GM10248 (cell line): ENCODE measurements around the gene MRPS11.
"Not testable (repeated sequence)": the region's sequence is repeated elsewhere in the genome, so short reads cannot be mapped to it uniquely, and the experiment has no call there.

Experiments used
- CTCF ChIA-PET: fragments of 300-600 bp; sonication (Branson Sonifier 250); formaldehyde crosslinking; extraction: SDS; loops from one replicate; lab custom pipeline; 2021; ENCODE audit warnings: antibody characterized with exemption; lab: Yijun Ruan, JAX
- POLR2A ChIA-PET: fragments of 350-650 bp; sonication (Branson Sonifier 250); formaldehyde crosslinking; extraction: SDS; loops from one replicate; lab custom pipeline; 2020; ENCODE audit warnings: antibody characterized with exemption; lab: Yijun Ruan, JAX
- DNase-seq: peaks from one replicate; pipeline ENCODE4 v3.0.0; 2012; ENCODE audit errors: extremely low spot score
- CTCF ChIP-seq: IDR thresholded peaks from 2 replicates; pipeline ENCODE4 v1.5.1; 2012; ENCODE audit warnings: mild to moderate bottlenecking, low read depth; ENCODE audit errors: extremely low read depth, missing control alignments, control extremely low read depth

MRPS11 gene

GRCh38 chr15:88430051-88430450 lies 37.5 kb upstream of the MRPS11 start:
- DNase-seq = no peak
- no peak for TF ChIP-seq CTCF
- ChIA-PET CTCF (interaction anchor here (1.4 kb wide), 1 partner anchor 16 kb away, joined by 3 read pairs; no protein-coding TSS in a partner anchor), POLR2A (no interaction called here)

- ChIA-PET CTCF (no interaction called here), POLR2A (no interaction called here)
- DNase-seq = no peak
- no peak for TF ChIP-seq CTCF
Measured at GRCh38 chr15:88431441-88431840, 36.1 kb upstream of the MRPS11 start.

- TF ChIP-seq CTCF = no peak
- CTCF ChIA-PET = interaction anchor here (1.2 kb wide), 1 partner anchor 17 kb away, joined by 3 read pairs; no protein-coding TSS in a partner anchor
- DNase-seq = no peak
- POLR2A ChIA-PET = no interaction called here
Measured at GRCh38 chr15:88433046-88433685, 34.3 kb upstream of the MRPS11 start.

GRCh38 chr15:88434106-88434505 lies 33.4 kb upstream of the MRPS11 start:
- CTCF ChIA-PET, POLR2A ChIA-PET, DNase-seq: not testable (repeated sequence)

GRCh38 chr15:88438181-88438580 lies 29.3 kb upstream of the MRPS11 start:
- no peak for DNase-seq
- ChIA-PET POLR2A (interaction anchor here (0.7 kb wide), 1 partner anchor 211 kb away, joined by 3 read pairs; no protein-coding TSS in a partner anchor), CTCF (interaction anchor here (0.9 to 3.2 kb wide), 4 partner anchors 10 to 106 kb away, joined by 3 to 16 read pairs (median 4); no protein-coding TSS in a partner anchor)
- TF ChIP-seq CTCF = no peak

- ChIA-PET CTCF (interaction anchor here (0.7 to 3.2 kb wide), 3 partner anchors 10 to 25 kb away, joined by 3 to 16 read pairs (median 3); no protein-coding TSS in a partner anchor), POLR2A (no interaction called here)
- no peak for TF ChIP-seq CTCF
- DNase-seq = no peak
Measured at GRCh38 chr15:88440021-88440420, 27.5 kb upstream of the MRPS11 start.

GRCh38 chr15:88441076-88441730 lies 26.3 kb upstream of the MRPS11 start:
- no peak for TF ChIP-seq CTCF
- CTCF ChIA-PET = interaction anchor here (1.3 to 1.5 kb wide), 2 partner anchors 9 to 13 kb away, joined by 3 to 5 read pairs; no protein-coding TSS in a partner anchor
- DNase-seq = no peak
- POLR2A ChIA-PET = no interaction called here
